Lower leg skin (tissue), 4 donors: Measurements from ENCODE around the gene CPN1. TPM values are rescaled to one million over a fixed set of nuclear protein-coding genes. Genes with fewer than 3 reads are reported as not detected.

Source experiments
- DNase-seq, 2 donors: peaks; one replicate each; pipeline ENCODE4 v3.0.0-alpha.2; 2019; ENCODE audit warnings: low spot score in 2 of 2
- H3K4me3 ChIP-seq: fragments of 200-600 bp; sonication (generic); 2 replicates; pipeline ENCODE4 v1.5.1; 2017; ENCODE audit warnings: mild to moderate bottlenecking, low read depth; ENCODE audit not compliant: poor library complexity, severe bottlenecking
- POLR2A ChIP-seq, 2 donors: fragments of 450-650 bp; IDR thresholded peaks; one replicate each; pipeline ENCODE4 v1.6.1; 2016 to 2017; ENCODE audit warnings: antibody characterized with exemption in 2 of 2, mild to moderate bottlenecking in 1 of 2, moderate library complexity in 1 of 2
- WGBS, 2 donors: methylation state at CpG; one replicate each; pipeline ENCODE4 v1.1.5; 2018; 5-methylcytosine and 5-hydroxymethylcytosine counted together
- intact Hi-C: fragments of 100-400 bp; cut with DNase I; formaldehyde crosslinking; loops from one replicate; pipeline ENCODE4 v1.15.0; 2023; ENCODE audit warnings: low total_unique reads
- total RNA-seq, 4 donors: library from RNA; depleted of rRNA; stranded (reverse); fragments of >200 nt; gene quantifications; one replicate each; pipeline ENCODE4 v1.1.0, GENCODE V29; 2016
- TF ChIP-seq, protein P1 (sequence below), 3 donors: fragments of 450-650 bp; IDR thresholded peaks; one replicate each; pipeline ENCODE4 v1.5.1; 2016; ENCODE audit warnings: antibody characterized with exemption in 3 of 3, mild to moderate bottlenecking in 3 of 3, moderate library complexity in 2 of 3

The CPN1 gene
- total RNA-seq, 4 donors from 2014 or later = not detected

DNA sequence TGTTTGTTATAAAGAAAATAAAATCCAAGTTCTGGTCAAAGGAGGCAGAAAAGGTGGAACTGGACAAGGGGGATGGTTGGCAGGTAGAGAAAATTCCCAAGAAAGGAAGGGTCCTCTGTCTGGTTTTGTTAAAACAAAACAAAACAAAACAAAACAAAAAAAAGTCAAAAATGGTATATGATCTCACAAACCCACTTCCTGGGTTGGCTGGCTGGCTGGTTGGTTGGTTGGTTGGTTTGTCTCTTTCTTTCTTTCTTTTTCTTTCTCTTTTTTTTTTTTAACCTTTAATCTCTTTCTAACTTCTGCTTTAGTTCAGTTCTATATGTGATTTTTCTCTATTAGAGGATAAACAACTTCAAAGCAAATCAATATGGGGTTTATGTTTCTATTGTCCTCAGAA lies 41.1 kb upstream of the CPN1 start:
- H3K4me3 ChIP-seq = no peak overlapping the region
- TF ChIP-seq, protein P1, sequence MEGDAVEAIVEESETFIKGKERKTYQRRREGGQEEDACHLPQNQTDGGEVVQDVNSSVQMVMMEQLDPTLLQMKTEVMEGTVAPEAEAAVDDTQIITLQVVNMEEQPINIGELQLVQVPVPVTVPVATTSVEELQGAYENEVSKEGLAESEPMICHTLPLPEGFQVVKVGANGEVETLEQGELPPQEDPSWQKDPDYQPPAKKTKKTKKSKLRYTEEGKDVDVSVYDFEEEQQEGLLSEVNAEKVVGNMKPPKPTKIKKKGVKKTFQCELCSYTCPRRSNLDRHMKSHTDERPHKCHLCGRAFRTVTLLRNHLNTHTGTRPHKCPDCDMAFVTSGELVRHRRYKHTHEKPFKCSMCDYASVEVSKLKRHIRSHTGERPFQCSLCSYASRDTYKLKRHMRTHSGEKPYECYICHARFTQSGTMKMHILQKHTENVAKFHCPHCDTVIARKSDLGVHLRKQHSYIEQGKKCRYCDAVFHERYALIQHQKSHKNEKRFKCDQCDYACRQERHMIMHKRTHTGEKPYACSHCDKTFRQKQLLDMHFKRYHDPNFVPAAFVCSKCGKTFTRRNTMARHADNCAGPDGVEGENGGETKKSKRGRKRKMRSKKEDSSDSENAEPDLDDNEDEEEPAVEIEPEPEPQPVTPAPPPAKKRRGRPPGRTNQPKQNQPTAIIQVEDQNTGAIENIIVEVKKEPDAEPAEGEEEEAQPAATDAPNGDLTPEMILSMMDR (IDR thresholded peaks at IDR 0.05) = no peak
- TF ChIP-seq POLR2A (IDR thresholded peaks at IDR 0.05) = no peak
- DNase-seq = no peak
- intact Hi-C loops = no loop called here

DNA sequence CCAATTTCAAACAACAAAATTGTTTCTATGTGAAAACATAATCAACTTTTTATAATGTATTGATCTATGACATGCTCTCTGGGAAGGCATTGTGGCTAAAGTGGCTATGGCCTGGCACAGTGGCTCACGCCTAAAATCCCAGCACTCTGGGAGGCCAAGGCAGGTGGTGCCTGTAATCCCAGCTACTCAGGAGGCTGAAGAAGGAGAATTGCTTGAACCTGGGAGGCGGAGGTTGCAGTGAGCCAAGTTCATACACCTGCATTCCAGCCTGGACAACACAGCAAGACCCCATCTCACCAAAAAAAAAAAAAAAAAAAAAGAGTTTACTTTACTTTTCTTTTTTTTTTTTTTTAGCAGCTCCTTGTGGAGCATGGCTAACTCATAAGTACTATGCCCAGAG lies 38.9 kb upstream of the CPN1 start:
- H3K4me3 ChIP-seq = no peak overlapping the region
- WGBS, 2 donors = 67 to 85% methylated on average over 2 of the region's 2 CpGs
- no peak for DNase-seq
- no peak for TF ChIP-seq POLR2A (IDR thresholded peaks at IDR 0.05)
- TF ChIP-seq, protein P1 (IDR thresholded peaks at IDR 0.05) = no peak
- intact Hi-C loops = no loop called here

DNA sequence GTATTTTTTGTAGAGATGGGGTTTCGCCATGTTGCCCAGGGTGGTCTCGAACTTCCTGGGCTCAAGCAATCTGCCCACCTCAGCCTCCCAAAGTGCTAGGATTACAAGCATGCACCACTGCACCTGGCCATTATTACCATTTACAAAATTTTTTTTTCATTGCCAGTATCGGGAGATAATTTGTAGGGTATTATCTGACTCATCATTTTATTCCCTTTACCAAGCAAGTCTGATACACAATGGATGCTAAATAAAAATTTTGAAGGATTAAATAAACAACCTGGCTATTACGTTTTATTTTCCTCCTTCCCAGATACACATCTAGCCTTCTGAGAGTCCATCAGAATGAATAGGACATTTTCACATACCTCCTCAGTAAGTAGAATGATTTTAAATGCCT lies 38.1 kb upstream of the CPN1 start:
- TF ChIP-seq POLR2A (IDR thresholded peaks at IDR 0.05) = no peak
- TF ChIP-seq, protein P1 (IDR thresholded peaks at IDR 0.05) = no peak
- H3K4me3 ChIP-seq = no peak overlapping the region
- WGBS, 2 donors = 84 to 88% methylated on average over 4 of the region's 4 CpGs
- intact Hi-C loops = no loop called here
- no peak for DNase-seq

DNA sequence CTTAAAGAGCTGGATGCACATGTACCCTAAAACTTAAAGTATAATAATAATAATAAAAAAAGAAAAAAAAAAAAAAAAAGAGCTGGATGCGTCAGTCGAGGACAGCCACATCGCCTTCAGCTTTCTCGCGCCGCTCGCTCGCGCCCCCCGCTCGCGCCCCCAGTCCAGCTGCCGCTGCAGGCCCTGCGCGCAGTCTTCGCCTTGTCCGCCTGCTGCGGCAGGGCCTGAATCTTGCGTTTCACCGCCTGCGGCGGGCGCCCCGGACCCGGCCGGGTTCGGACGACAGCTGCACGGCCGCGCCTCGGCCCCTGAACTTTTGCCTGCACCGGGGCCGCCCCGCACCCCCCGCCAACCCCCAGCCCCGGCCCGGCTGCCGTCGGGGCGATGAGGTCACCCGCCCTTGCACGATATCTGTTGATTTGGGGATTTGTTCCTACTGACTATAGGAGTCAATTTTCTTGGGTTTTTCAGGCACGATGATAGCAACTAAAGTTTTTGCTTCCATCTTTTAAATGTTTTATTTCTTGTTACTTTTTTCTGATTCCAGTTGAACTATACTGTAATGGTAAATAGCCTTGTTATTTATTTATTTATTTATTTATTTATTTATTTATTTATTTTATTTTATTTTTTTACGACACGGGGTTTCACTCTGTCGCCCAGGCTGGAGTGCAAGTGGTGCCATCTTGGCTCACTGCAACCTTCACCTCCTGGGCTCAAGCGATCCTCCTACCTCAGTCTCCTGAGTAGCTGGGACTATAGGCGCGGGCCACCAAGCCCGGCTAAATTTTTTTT lies 33.5 kb upstream of the CPN1 start:
- intact Hi-C loops = no loop called here
- DNase-seq = no peak
- no peak for TF ChIP-seq POLR2A (IDR thresholded peaks at IDR 0.05)
- TF ChIP-seq, protein P1 (IDR thresholded peaks at IDR 0.05) = no peak
- no peak overlapping the region for H3K4me3 ChIP-seq
- WGBS, 2 donors = 21 to 31% methylated on average over 43 to 51 of the region's 51 CpGs

DNA sequence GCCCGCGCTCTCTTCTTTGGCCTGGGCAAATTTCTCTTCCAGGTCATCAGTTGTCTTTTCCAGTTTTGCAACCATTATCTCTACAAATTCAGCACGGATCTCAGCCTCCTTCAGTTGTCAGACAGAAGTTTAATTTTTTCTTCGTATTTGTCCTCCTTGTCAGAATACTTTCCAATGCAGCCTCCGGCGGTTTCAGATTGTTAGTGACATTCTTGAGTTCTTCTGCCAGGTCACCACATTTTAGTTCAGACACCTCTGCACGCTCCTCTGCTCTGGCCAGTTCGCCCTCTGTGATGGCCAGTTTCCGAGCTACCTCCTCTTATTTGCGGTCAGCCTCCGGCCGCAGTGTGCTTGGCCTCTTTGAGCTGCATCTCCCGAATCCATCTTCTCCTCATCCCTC lies 32.8 kb upstream of the CPN1 start:
- intact Hi-C loops = no loop called here
- H3K4me3 ChIP-seq = no peak overlapping the region
- WGBS, 2 donors = 89 to 90% methylated on average over 13 of the region's 13 CpGs
- DNase-seq = no peak
- no peak for TF ChIP-seq POLR2A (IDR thresholded peaks at IDR 0.05)
- TF ChIP-seq, protein P1 (IDR thresholded peaks at IDR 0.05) = no peak

DNA sequence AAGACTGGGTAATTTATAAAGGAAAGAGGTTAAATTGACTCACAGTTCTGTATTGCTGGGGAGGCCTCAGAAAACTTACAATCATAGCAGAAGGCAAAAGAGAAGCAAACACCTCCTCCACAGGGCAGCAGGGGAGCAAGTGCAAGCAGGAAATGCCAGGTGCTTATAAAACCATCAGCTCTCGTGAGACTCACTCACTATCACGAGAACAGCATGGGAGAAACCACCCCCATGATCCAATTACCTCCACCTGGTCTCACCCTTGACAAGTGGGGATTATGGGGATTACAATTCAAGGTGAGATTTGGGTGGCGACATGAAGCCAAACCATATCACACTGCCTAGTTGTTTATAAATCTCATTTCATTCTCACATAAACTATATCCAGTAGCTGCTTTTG lies 28.0 kb upstream of the CPN1 start:
- WGBS, 2 donors = 34 to 46% methylated on average over 3 of the region's 3 CpGs
- no peak for DNase-seq
- intact Hi-C loops = no loop called here
- no peak overlapping the region for H3K4me3 ChIP-seq
- TF ChIP-seq POLR2A (IDR thresholded peaks at IDR 0.05) = no peak
- TF ChIP-seq, protein P1 (IDR thresholded peaks at IDR 0.05) = no peak
